Measurements from ENCODE around the gene MALRD1.

The MALRD1 gene

DNA sequence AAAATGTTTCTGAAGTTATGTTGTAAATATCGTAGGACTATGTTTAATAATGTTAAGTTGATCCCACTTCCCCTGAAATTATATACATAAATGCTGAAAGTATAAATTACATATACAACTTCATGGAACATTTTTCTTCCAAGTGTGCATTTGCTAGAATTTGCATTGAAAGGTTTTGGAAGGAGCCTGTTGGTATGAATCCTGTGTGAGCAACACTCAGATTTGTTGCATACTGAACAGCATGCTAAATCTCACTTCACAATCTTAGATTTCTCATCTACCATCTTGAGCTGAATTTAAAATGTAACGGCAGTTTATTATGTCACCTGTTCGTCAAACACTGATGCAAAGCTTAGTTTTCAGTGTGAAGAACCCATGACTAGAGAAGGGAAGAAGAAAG, 172.6 kb downstream of the MALRD1 start:
- no peak overlapping the region for H3K9ac ChIP-seq (ENCODE audit: low read depth, low read length)
- H3K36me3 ChIP-seq (ENCODE audit: insufficient read depth, low read length), result no peaks in the 10 kb centered on the region
- H3K27ac ChIP-seq (ENCODE audit: low read depth, low read length), result no peak overlapping the region
- no peaks in the 10 kb centered on the region for H3K9me3 ChIP-seq (ENCODE audit: insufficient read depth, low read depth, low read length)
- no peaks in the 10 kb centered on the region for H3K27me3 ChIP-seq (ENCODE audit: insufficient read depth, low read length)
- no peak overlapping the region for H3K4me3 ChIP-seq (ENCODE audit: low read length)
- 93% methylated on average over 2 of the region's 3 CpGs for WGBS
- H3K4me1 ChIP-seq (ENCODE audit: insufficient read depth, low read length), result no peaks in the 10 kb centered on the region

DNA sequence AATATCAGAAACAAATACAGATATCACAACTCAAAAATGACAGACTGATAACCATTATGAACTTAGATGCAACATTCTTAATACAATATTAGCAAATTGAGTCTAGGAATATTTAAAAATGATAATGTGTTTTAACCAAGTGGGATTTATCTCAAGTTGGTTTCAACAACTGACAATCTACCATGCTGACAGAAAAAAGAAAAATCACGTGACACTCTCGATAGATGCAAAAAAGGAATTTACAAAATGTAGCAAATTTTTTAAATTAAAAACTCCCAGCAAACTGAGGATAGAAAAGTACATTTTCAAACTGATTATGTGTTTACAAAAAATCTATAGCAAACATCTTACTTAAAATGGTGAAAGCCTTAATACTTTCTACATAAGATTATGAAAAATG, 177.4 kb downstream of the MALRD1 start:
- Histone ChIP-seq H3K27ac (ENCODE audit: low read depth, low read length) (no peak overlapping the region), H3K4me3 (ENCODE audit: low read length) (no peak overlapping the region), H3K9me3 (ENCODE audit: insufficient read depth, low read depth, low read length) (no peaks in the 10 kb centered on the region), H3K36me3 (ENCODE audit: insufficient read depth, low read length) (no peaks in the 10 kb centered on the region), H3K27me3 (ENCODE audit: insufficient read depth, low read length) (no peaks in the 10 kb centered on the region), H3K9ac (ENCODE audit: low read depth, low read length) (no peak overlapping the region), H3K4me1 (ENCODE audit: insufficient read depth, low read length) (no peaks in the 10 kb centered on the region)
- WGBS, result 100% methylated on average over 1 of the region's 2 CpGs

DNA sequence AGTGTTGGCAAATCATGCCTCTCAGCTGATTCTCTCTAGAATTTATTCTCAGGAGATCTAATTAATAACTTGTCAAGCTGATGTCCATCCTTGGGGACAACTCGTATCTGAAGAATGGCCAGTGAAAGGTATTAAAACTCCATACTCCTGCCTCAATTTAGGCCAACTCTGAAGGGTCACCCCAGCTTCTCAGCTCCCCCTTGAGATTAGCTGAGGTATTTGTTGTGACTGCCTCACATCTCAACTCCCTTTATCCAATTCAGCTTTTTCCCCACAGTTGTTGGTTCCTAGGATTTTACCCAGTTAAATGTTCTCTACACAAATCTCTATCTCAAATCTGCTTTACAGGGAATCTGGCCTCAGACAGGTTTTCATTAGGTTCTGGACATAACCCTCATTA, 182.4 kb downstream of the MALRD1 start:
- H3K27me3 ChIP-seq (ENCODE audit: insufficient read depth, low read length), result no peaks in the 10 kb centered on the region
- no peaks in the 10 kb centered on the region for H3K36me3 ChIP-seq (ENCODE audit: insufficient read depth, low read length)
- H3K4me1 ChIP-seq (ENCODE audit: insufficient read depth, low read length), result no peaks in the 10 kb centered on the region
- no peaks in the 10 kb centered on the region for H3K9me3 ChIP-seq (ENCODE audit: insufficient read depth, low read depth, low read length)
- H3K9ac ChIP-seq (ENCODE audit: low read depth, low read length), result no peak overlapping the region
- no peak overlapping the region for H3K27ac ChIP-seq (ENCODE audit: low read depth, low read length)
- H3K4me3 ChIP-seq (ENCODE audit: low read length), result no peak overlapping the region
- WGBS, result 94% methylated on average over 1 of the region's 1 CpG

DNA sequence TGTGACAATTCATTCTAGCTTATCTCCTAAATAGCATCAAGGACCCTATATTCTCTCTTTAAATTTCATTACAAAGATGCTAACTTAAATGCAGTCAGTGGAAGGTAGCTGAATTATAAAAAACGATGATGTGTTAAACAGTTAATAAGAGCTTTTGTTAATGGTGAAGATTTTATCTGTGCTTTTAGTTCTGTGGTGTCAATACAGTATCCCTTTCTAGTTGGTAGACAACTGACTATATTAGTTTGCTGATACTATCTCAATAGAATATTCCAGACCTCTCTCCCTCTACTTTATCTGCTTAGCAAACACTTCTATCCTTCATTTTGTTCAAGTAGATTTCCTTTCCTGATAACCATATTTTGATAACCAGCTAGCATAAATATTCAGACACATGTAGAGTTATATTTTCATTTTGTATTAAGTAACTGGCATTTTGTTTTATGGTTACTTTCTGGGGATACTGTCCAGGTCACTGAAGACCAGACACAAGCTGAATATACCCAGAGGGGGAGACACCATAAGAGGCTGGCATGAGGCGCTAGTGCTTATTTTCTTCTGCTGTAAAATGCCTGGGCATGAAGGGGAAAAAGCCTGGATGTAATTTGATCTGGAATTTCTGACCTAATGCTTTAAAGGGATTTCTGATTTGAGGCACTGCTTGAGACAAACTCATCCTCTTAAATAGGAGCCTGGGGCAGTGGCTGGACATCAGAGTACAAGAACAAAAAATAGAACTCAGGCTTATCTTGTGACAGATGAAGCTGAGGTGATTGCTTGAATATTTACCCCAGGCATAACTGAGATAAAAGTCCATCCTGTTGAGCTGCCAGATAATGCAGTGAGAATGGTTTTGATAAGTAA, 197.5 kb downstream of the MALRD1 start:
- Histone ChIP-seq H3K4me3 (ENCODE audit: low read length) (no peak overlapping the region), H3K9ac (ENCODE audit: low read depth, low read length) (no peak overlapping the region), H3K27me3 (ENCODE audit: insufficient read depth, low read length) (no peaks in the 10 kb centered on the region), H3K27ac (ENCODE audit: low read depth, low read length) (no peak overlapping the region), H3K4me1 (ENCODE audit: insufficient read depth, low read length) (no peaks in the 10 kb centered on the region), H3K36me3 (ENCODE audit: insufficient read depth, low read length) (no peaks in the 10 kb centered on the region), H3K9me3 (ENCODE audit: insufficient read depth, low read depth, low read length) (no peaks in the 10 kb centered on the region)
- 89% methylated on average over 2 of the region's 2 CpGs for WGBS

DNA sequence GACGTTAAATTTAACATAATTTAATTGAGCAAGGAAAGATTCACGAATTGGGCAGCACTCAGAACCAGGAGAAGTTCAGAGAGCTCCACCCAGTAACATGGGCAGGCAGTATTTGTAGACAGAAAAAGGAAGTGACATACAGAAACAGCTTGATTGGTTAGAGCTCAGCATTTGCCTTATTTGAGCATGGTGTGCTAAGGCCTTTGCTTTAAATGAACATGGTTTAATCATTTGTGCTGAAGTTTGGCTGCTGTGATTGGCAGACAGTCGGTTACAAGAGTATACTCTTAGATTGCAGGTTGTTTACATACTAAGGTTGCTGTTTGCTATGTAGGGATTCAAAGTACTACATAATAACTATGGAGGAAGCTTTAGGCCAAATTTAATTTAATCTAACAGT, 199.2 kb downstream of the MALRD1 start:
- H3K4me3 ChIP-seq (ENCODE audit: low read length), result no peak overlapping the region
- 97% methylated on average over 3 of the region's 3 CpGs for WGBS
- no peaks in the 10 kb centered on the region for H3K27me3 ChIP-seq (ENCODE audit: insufficient read depth, low read length)
- H3K36me3 ChIP-seq (ENCODE audit: insufficient read depth, low read length), result no peaks in the 10 kb centered on the region
- no peaks in the 10 kb centered on the region for H3K9me3 ChIP-seq (ENCODE audit: insufficient read depth, low read depth, low read length)
- H3K9ac ChIP-seq (ENCODE audit: low read depth, low read length), result no peak overlapping the region
- no peaks in the 10 kb centered on the region for H3K4me1 ChIP-seq (ENCODE audit: insufficient read depth, low read length)
- no peak overlapping the region for H3K27ac ChIP-seq (ENCODE audit: low read depth, low read length)

DNA sequence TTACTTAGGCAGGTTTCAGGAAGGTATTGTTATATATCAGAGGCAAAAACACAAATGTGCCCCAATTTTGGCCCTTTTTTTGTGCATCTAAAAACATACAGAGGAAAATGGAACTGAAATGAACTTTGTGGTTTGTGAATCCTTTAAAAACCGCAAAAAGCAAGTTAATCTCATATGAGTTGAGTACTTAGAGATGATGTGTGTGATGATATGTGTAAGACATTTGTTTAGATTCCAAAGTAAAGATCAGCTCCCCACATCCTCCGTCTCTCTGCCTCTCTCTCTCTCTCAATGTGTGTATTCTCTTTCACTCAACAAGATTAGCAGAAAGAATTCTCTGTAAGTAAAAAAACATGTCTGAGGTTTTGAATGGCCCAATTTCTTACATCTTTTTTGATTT, 201.9 kb downstream of the MALRD1 start:
- H3K27me3 ChIP-seq (ENCODE audit: insufficient read depth, low read length), result no peaks in the 10 kb centered on the region
- no peaks in the 10 kb centered on the region for H3K9me3 ChIP-seq (ENCODE audit: insufficient read depth, low read depth, low read length)
- no peak overlapping the region for H3K27ac ChIP-seq (ENCODE audit: low read depth, low read length)
- no peak overlapping the region for H3K9ac ChIP-seq (ENCODE audit: low read depth, low read length)
- H3K36me3 ChIP-seq (ENCODE audit: insufficient read depth, low read length), result no peaks in the 10 kb centered on the region
- H3K4me3 ChIP-seq (ENCODE audit: low read length), result no peak overlapping the region
- H3K4me1 ChIP-seq (ENCODE audit: insufficient read depth, low read length), result no peaks in the 10 kb centered on the region
- 85% methylated on average over 1 of the region's 2 CpGs for WGBS

DNA sequence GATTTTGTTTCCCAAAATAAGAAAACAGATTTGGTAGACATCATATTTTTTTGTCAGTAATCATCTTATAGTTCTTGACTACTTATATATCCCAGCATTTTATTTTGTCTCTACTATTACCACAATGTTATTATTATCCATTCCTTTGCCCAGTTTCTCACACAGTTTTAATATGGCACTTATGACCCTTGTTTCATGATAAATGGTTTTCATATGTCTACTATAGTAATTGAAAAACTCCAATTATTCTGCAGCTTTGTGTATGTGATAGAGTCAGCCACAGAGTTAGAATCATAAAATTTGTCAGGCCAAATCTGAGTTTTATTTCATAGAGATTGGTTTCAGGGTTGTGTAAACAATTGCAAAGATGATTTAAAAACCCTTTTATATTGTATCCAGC, 203.9 kb downstream of the MALRD1 start:
- Histone ChIP-seq H3K27me3 (ENCODE audit: insufficient read depth, low read length) (no peaks in the 10 kb centered on the region), H3K36me3 (ENCODE audit: insufficient read depth, low read length) (no peaks in the 10 kb centered on the region), H3K9ac (ENCODE audit: low read depth, low read length) (no peak overlapping the region), H3K27ac (ENCODE audit: low read depth, low read length) (no peak overlapping the region), H3K4me1 (ENCODE audit: insufficient read depth, low read length) (no peaks in the 10 kb centered on the region), H3K4me3 (ENCODE audit: low read length) (no peak overlapping the region), H3K9me3 (ENCODE audit: insufficient read depth, low read depth, low read length) (no peaks in the 10 kb centered on the region)

DNA sequence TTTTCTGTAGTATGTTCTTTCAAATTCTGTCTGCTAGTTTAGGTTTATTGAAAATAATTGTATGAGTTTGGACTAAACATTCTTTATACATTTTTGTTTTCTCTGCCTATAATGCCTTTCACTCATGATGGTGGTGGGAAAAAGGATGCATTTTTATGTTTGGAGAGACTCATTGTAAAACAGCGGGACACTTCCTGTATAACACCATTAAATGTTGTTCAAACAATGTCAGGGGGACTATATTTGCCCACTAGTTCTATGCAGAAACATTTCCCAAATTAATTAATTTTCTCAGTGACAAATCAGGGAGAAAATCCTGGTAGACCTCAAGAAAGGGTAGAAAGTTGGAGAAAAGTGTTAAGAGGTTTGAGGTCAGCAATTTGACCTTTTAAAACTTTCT, 207.7 kb downstream of the MALRD1 start:
- no peaks in the 10 kb centered on the region for H3K27me3 ChIP-seq (ENCODE audit: insufficient read depth, low read length)

DNA sequence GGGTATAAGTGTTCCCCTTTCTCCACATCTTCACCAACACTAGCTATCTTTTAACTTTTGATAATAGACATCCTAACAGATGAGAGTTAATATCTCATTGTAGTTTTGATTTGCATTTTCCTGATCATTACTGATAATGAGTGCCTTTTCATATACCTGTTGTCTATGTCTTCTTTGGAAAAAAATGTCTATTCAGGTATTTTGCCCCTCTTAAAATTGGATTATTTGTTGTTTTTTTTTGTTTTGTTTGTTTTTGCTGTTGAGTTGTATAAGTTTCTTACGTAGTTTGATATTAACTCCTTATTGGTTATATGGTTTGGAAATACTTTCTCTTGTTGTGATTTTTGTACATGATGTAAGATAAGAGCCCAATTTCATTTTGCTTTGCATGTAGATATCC, 214.7 kb downstream of the MALRD1 start:
- Histone ChIP-seq H3K27me3 (ENCODE audit: insufficient read depth, low read length) (no peaks in the 10 kb centered on the region), H3K27ac (ENCODE audit: low read depth, low read length) (no peak overlapping the region), H3K9me3 (ENCODE audit: insufficient read depth, low read depth, low read length) (no peaks in the 10 kb centered on the region), H3K36me3 (ENCODE audit: insufficient read depth, low read length) (no peaks in the 10 kb centered on the region), H3K4me3 (ENCODE audit: low read length) (no peak overlapping the region), H3K9ac (ENCODE audit: low read depth, low read length) (no peak overlapping the region), H3K4me1 (ENCODE audit: insufficient read depth, low read length) (no peaks in the 10 kb centered on the region)
- WGBS, result 100% methylated on average over 1 of the region's 1 CpG

More for the DNA sequence above, 207.7 kb downstream of the MALRD1 start:
- Histone ChIP-seq H3K36me3 (ENCODE audit: insufficient read depth, low read length) (no peaks in the 10 kb centered on the region), H3K27ac (ENCODE audit: low read depth, low read length) (no peak overlapping the region), H3K9ac (ENCODE audit: low read depth, low read length) (no peak overlapping the region), H3K9me3 (ENCODE audit: insufficient read depth, low read depth, low read length) (no peaks in the 10 kb centered on the region), H3K4me1 (ENCODE audit: insufficient read depth, low read length) (no peaks in the 10 kb centered on the region), H3K4me3 (ENCODE audit: low read length) (no peak overlapping the region)
- WGBS, result 100% methylated on average over 1 of the region's 1 CpG

DNA sequence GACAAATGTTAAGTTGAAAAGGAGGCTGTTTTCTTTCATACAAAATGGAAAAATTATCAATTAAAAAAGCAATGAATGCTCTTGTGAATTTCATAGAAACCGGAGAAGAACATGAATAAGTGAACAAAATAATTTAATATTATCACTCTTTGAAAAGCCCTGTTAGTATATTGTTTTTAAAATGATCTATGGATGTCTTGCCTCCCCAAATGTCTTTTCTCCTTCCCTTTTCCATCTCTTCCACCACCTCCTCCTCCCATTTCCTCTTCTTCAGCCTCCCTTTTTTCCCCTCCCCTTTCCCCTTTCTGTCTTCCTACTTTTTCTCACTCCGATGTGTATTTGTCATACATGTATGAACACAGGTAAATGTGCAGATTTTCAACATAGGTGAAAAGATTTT, 234.7 kb downstream of the MALRD1 start:
- Histone ChIP-seq H3K27ac (ENCODE audit: low read depth, low read length) (no peak overlapping the region), H3K9ac (ENCODE audit: low read depth, low read length) (no peak overlapping the region), H3K9me3 (ENCODE audit: insufficient read depth, low read depth, low read length) (no peaks in the 10 kb centered on the region), H3K4me3 (ENCODE audit: low read length) (no peak overlapping the region), H3K27me3 (ENCODE audit: insufficient read depth, low read length) (no peaks in the 10 kb centered on the region), H3K36me3 (ENCODE audit: insufficient read depth, low read length) (no peaks in the 10 kb centered on the region), H3K4me1 (ENCODE audit: insufficient read depth, low read length) (no peaks in the 10 kb centered on the region)
- no CpG with 5 or more reads among the region's 2 CpGs for WGBS

DNA sequence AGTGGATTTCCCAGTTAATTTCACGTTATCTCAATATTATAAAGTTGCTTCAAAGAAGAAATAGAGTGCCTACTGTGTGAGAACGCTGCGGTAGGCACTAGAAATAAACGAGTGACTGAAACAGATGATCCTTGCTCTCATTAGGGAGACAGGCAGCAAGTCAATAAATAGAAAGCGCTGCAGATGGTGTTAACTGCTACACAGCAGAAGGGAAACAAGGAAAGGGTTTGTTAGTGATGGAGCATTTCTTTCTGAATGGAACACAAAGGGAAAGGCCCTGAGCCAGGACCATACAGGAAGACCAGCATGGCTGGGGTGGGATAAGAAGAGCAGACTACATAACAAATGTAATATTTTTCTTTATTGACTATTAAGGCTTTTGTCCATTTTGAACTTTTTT, 235.2 kb downstream of the MALRD1 start:
- no peaks in the 10 kb centered on the region for H3K9me3 ChIP-seq (ENCODE audit: insufficient read depth, low read depth, low read length)
- WGBS, result 91% methylated on average over 5 of the region's 5 CpGs
- no peak overlapping the region for H3K27ac ChIP-seq (ENCODE audit: low read depth, low read length)
- H3K27me3 ChIP-seq (ENCODE audit: insufficient read depth, low read length), result no peaks in the 10 kb centered on the region
- no peak overlapping the region for H3K4me3 ChIP-seq (ENCODE audit: low read length)
- no peaks in the 10 kb centered on the region for H3K4me1 ChIP-seq (ENCODE audit: insufficient read depth, low read length)
- H3K36me3 ChIP-seq (ENCODE audit: insufficient read depth, low read length), result no peaks in the 10 kb centered on the region
- H3K9ac ChIP-seq (ENCODE audit: low read depth, low read length), result no peak overlapping the region

DNA sequence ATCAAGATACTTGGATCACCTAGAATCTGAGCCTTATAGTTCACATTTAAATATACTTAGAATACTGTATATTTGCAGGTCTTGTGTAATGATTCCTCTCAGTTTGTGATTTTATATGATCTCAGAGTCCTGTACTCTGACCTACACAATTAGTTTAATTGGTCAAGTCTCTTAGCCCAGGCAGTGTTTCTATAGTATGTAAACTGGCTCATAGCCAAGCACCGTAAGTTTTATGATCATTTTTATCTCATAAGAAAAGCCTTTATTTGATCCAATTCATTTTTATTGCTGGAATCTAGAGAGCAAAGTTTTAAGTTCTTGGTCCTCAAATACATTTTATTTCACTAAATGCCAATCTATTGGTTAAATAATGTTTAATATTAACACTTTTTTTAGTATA, 242.2 kb downstream of the MALRD1 start:
- Histone ChIP-seq H3K9ac (ENCODE audit: low read depth, low read length) (no peak overlapping the region), H3K9me3 (ENCODE audit: insufficient read depth, low read depth, low read length) (no peaks in the 10 kb centered on the region), H3K27ac (ENCODE audit: low read depth, low read length) (no peak overlapping the region), H3K27me3 (ENCODE audit: insufficient read depth, low read length) (no peaks in the 10 kb centered on the region), H3K4me1 (ENCODE audit: insufficient read depth, low read length) (no peaks in the 10 kb centered on the region), H3K4me3 (ENCODE audit: low read length) (no peak overlapping the region), H3K36me3 (ENCODE audit: insufficient read depth, low read length) (no peaks in the 10 kb centered on the region)
- whole genome bisulfite sequencing, result no CpG with 5 or more reads among the region's 1 CpG
